Measurements from ENCODE around the gene RAB3GAP1. TPM values are rescaled to one million over a fixed set of nuclear protein-coding genes. Genes with fewer than 3 reads are reported as not detected.
A peak's percentile ranks its signal among the peaks of the same experiment; 100 is the strongest.

RAB3GAP1 gene
- total and polyA plus RNA-seq, 2 experiments from 2014 or later = 19.9 to 35.0 TPM

GRCh38 chr2:135167273-135167672, 115.2 kb downstream of the RAB3GAP1 start:
- Histone ChIP-seq H3K36me3 (peaks cover 56% of the 10 kb centered on the region), H3K4me1 (ENCODE audit: low read depth) (no peaks in the 10 kb centered on the region), H3K9me3 (ENCODE audit: low read depth) (no peaks in the 10 kb centered on the region), H3K27ac (no peak overlapping the region), H3K27me3 (no peaks in the 10 kb centered on the region), H3K4me3 (no peak overlapping the region)
- no peak for TF ChIP-seq CTCF (IDR thresholded peaks at IDR 0.05; ENCODE audit: low read depth, low read length)
- DNase-seq (ENCODE audit: low read depth in 1 of 2, low spot score in 1 of 2) = no peak

- Histone ChIP-seq H3K4me1 (ENCODE audit: low read depth) (no peaks in the 10 kb centered on the region), H3K27me3 (no peaks in the 10 kb centered on the region), H3K4me3 (no peak overlapping the region), H3K36me3 (peaks cover 51% of the 10 kb centered on the region), H3K9me3 (ENCODE audit: low read depth) (no peaks in the 10 kb centered on the region), H3K27ac (no peak overlapping the region)
- TF ChIP-seq CTCF (IDR thresholded peaks at IDR 0.05; ENCODE audit: low read depth, low read length) = peak; percentile 2
- no peak for DNase-seq (ENCODE audit: low read depth in 1 of 2, low spot score in 1 of 2)
These were observed 116.2 kb downstream of the RAB3GAP1 start for GRCh38 chr2:135168204-135168856.

GRCh38 chr2:135169900-135170753, 118.0 kb downstream of the RAB3GAP1 start:
- TF ChIP-seq CTCF (IDR thresholded peaks at IDR 0.05; ENCODE audit: low read depth, low read length) = no peak
- Histone ChIP-seq H3K36me3 (peaks cover 41% of the 10 kb centered on the region), H3K27me3 (no peaks in the 10 kb centered on the region), H3K4me3 (no peak overlapping the region), H3K4me1 (ENCODE audit: low read depth) (no peaks in the 10 kb centered on the region), H3K9me3 (ENCODE audit: low read depth) (no peaks in the 10 kb centered on the region), H3K27ac (no peak overlapping the region)
- DNase-seq (ENCODE audit: low read depth in 1 of 2, low spot score in 1 of 2) = no peak

GRCh38 chr2:135174049-135174809, 122.1 kb downstream of the RAB3GAP1 start:
- H3K4me3 ChIP-seq = no peak overlapping the region
- H3K27me3 ChIP-seq = no peaks in the 10 kb centered on the region
- H3K27ac ChIP-seq = no peak overlapping the region
- H3K9me3 ChIP-seq (ENCODE audit: low read depth) = no peaks in the 10 kb centered on the region
- no peaks in the 10 kb centered on the region for H3K4me1 ChIP-seq (ENCODE audit: low read depth)
- no peak for TF ChIP-seq CTCF (IDR thresholded peaks at IDR 0.05; ENCODE audit: low read depth, low read length)
- DNase-seq (ENCODE audit: low read depth in 1 of 2, low spot score in 1 of 2) = no peak
- H3K36me3 ChIP-seq = peaks cover 4% of the 10 kb centered on the region

- Histone ChIP-seq H3K27me3 (no peaks in the 10 kb centered on the region), H3K4me3 (no peak overlapping the region), H3K9me3 (ENCODE audit: low read depth) (no peaks in the 10 kb centered on the region), H3K27ac (no peak overlapping the region), H3K4me1 (ENCODE audit: low read depth) (no peaks in the 10 kb centered on the region), H3K36me3 (no peaks in the 10 kb centered on the region)
- no peak for DNase-seq (ENCODE audit: low read depth in 1 of 2, low spot score in 1 of 2)
- no peak for TF ChIP-seq CTCF (IDR thresholded peaks at IDR 0.05; ENCODE audit: low read depth, low read length)
These were observed 122.7 kb downstream of the RAB3GAP1 start for GRCh38 chr2:135174810-135175093.
